Cortex of kidney (tissue), 1 donor: ENCODE data around the gene LRRC45.

Experiments
- DNase-seq: peaks from one replicate; lab custom pipeline; 2025; lab: John Stamatoyannopoulos, UW

LRRC45 gene

DNA sequence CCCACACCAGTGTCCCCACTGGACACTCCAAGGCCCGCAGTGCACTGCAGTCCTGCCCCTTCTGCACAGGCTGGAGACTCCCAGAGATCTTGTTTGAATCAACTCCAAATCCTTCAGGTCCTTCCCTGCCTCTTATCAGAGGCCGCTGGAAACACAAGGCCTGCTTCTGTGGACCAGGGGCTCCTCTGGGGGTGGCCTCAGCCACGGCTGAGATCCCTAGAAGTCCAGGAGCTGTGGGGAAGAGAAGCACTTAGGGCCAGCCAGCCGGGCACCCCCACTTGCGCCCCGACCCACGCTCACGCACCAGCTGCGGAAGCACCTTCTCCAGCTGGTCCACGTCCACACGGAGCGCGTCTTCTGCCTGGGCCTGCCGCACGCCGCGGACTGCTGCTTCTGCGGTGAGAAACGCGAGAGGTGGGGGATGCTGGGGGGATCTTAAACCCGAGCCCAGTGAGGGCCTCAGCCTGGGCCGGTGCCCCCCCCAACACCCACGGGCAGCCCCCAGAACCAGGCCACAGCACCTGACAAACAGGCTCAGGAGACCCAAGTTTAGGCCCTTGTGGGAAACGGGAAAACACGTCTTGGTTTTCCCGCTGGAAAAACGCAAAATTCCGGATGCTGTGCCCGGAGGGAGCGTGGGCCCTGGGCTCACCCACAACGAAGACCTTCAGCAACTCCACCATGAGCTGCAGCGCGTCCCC, 4.0 kb upstream of the LRRC45 start:
- no peak for DNase-seq

GRCh38 chr17:82019690-82020571, 3.2 kb upstream of the LRRC45 start:
- DNase-seq: no peak

DNA sequence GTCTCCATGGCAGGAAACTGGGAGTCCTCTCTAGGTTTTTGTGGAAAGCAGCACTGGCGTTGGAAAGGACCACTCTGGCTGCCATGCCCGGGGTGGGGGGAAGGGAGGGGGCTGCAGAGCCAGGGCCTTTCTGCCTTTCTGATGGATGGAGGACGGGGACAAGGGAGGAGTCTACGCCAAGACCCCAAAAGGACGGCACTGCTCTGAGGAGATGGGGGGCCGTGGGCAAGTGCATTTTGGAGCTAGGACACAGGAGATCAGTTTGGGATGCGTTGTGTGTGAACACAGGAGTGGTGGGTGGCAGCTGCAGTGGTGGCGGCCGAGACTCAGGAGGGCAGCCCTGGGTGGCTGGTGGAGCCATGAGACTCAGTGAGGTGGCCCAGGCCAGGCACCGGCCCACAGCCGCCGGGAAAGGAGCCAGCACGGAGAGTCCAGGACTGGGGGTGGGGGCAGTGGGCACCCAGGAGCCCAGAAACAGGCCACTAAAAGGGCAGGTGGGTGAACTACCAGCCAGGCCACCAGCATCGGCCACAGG, 2.5 kb upstream of the LRRC45 start:
- DNase-seq: no peak

GRCh38 chr17:82021107-82021899, 1.8 kb upstream of the LRRC45 start:
- no peak for DNase-seq

DNA sequence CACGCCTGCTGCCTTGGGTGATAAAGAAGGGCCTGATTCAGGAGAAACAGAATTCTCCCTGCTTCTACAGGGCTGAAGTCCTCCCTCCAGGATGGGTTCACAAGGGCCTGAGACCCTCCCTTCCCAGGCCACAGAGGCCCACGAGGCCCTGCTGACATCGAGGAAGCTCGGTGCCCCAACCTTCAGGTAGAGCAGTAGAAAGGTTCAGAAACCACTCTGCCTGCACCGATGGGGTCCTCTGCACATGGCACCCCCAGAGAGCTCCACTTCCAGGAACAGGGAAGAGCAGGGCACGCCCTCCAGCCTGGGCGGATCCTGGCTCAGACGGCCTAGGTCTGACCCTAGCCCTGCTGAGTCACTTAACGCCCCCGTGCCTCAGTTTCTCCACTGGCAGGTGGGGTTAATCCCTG, 1.2 kb upstream of the LRRC45 start:
- DNase-seq: no peak

DNA sequence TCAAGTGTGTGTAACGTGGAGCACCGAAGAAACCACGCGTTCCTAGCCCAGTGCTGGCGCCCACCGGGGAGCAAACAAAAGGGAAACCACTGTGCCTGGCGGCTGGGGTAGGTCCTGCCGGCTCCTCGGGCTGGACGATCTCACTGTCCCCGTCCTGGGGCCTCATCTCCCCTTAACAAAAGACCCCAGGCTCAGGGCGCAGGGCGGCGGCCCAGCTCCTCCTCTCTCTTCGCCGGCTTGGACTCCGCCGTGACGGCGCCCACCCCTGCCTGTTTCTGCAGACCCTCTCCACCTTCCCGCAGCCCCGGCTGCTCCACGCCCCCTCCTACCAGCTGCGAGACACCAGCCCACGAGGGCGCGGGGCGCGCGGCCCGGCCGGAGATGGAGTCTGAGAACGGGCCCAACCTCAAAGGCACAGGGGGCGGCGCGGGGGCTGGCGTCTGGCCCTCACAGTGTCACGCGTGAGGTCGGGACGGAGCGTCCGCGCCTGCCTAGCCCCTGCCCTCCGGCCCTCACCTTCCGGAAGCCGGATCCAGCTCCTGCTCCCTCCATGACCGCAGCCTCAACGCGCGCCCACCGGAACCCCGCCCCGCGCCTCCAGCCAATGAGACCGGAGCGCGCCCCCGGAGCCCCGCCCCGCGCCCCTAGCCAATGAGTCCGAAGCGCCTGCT, 660 bp upstream of the LRRC45 start, which contains the start of gene CENPX:
CENPX (minus strand) TSS at position 569 of the 671 bp plus-strand sequence; CDS start at position 552, 17 bp downstream.
- DNase-seq: no peak

- no peak for DNase-seq
Observed at GRCh38 chr17:82023447-82024241, 539 bp downstream of the LRRC45 start.

- DNase-seq: no peak
Observed at GRCh38 chr17:82024859-82025258, 1.8 kb downstream of the LRRC45 start.

- no peak for DNase-seq
Observed at GRCh38 chr17:82025401-82026107, 2.4 kb downstream of the LRRC45 start.

GRCh38 chr17:82028246-82028645, 5.1 kb downstream of the LRRC45 start:
- no peak for DNase-seq

- DNase-seq: no peak
Observed at GRCh38 chr17:82028966-82029365, 5.9 kb downstream of the LRRC45 start.

- no peak for DNase-seq
Observed at GRCh38 chr17:82029391-82029790, 6.3 kb downstream of the LRRC45 start.

- no peak for DNase-seq
Observed at GRCh38 chr17:82029990-82030469, 6.9 kb downstream of the LRRC45 start.

- peak; percentile 51 for DNase-seq
Observed at GRCh38 chr17:82030470-82031302, 7.6 kb downstream of the LRRC45 start.

DNA sequence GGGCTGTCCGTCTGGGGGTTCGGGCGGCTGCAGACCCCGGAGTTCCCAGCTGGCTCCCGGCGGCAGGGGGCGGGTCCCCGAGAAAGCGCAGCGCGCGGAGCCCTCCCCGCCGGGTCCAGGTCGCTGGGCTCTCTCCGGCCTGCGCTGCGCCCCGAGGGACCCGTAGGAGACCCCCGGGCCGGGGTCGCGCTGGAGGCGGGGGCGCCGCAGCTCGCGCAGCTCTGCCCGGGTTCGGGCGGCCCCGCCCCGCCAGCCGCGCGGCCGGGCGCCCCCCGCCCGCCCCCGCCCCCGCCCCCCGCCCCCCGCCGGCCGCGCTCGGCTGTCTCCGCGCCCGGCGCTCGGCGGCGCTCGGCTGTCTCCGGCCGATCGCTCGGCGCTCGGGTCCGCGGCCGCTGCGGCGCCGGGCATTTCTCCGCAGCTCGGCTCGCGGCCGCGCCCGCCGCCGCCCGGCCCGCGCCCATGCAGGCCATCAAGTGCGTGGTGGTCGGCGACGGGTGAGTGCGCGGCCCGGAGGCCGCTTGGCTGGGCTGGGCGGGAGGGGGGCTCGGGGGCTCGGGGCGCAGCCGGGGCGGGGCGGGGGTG, 8.3 kb downstream of the LRRC45 start, which contains the start of gene RAC3:
RAC3 (plus strand) TSS at position 376 of the 582 bp plus-strand sequence; CDS start at position 460, 84 bp downstream.
- DNase-seq: no peak

- DNase-seq: no peak
Observed at GRCh38 chr17:82031885-82032627, 9.0 kb downstream of the LRRC45 start.

DNA sequence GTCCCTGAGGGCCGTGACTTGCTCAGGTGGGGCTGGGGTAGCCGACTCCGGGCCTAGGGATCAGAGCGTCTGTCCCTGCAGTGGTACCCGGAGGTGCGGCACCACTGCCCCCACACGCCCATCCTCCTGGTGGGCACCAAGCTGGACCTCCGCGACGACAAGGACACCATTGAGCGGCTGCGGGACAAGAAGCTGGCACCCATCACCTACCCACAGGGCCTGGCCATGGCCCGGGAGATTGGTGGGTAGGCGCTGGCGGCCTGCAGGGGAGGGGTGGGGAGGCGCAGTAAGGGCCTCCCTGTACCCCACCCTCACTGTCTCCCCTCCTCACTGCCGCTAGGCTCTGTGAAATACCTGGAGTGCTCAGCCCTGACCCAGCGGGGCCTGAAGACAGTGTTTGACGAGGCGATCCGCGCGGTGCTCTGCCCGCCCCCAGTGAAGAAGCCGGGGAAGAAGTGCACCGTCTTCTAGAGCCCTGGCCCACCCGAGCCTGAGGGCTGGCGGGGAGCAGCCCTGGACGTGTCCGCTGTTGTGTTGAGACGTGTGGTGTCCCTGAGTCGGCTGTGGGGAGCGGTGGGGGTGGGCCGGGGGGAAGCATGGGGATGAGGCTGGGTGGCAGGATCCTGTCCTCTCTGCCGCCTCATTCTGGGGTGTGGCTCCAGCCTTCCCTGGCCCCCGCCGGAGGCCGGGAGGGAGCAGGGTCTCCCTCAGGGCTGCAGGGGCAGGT, 10.4 kb downstream of the LRRC45 start:
- DNase-seq: no peak
